Endothelial cell of umbilical vein (primary cell): Measurements from ENCODE around the gene SETD2. TPM values are rescaled to one million over a fixed set of nuclear protein-coding genes. Genes with fewer than 3 reads are reported as not detected.
A peak's percentile ranks its signal among the peaks of the same experiment; 100 is the strongest.

Experiments
- BruUV-seq: library from RNA; stranded (reverse); fragments of 400-500 nt; replicated peaks from 2 replicates; lab custom pipeline; 2021; lab: Mats Ljungman, UMichigan
- CTCF ChIA-PET: fragments of 300-600, 350-600 bp; sonication (Branson Sonifier 250); formaldehyde crosslinking; loops from one replicate; lab custom pipeline; 2021; ENCODE audit warnings: antibody characterized with exemption, inconsistent platforms; lab: Charles Lee
- POLR2A ChIA-PET: fragments of 300-600, 350-600 bp; sonication (Branson Sonifier 250); formaldehyde crosslinking; loops from one replicate; lab custom pipeline; 2021; ENCODE audit warnings: antibody characterized with exemption, inconsistent platforms; lab: Charles Lee
- DNase-seq: peaks from one replicate; pipeline ENCODE4 v3.0.0-alpha.2; 2011; ENCODE audit warnings: low read depth, low spot score
- FAIRE-seq: peaks from 2 replicates; lab custom pipeline; 2011; peaks lifted over from hg19 to GRCh38; lab: Jason Lieb, UNC
- H2AFZ ChIP-seq: 2 replicates; pipeline ENCODE4 v1.6.0; 2012; ENCODE audit warnings: low read depth, low read length, control low read depth, inconsistent platforms
- H3K27ac ChIP-seq: 2 replicates; pipeline ENCODE4 v1.5.1; 2011; ENCODE audit warnings: low read depth, mild to moderate bottlenecking, control low read depth, low read length, moderate library complexity; ENCODE audit not compliant: insufficient read depth
- H3K27me3 ChIP-seq, 2 experiments: 2 replicates each; pipeline versions ENCODE4 v1.6.0 to v1.6.1; 2011; ENCODE audit warnings: low read length in 2 of 2, mixed read lengths in 1 of 2; ENCODE audit not compliant: control insufficient read depth in 2 of 2, insufficient read depth in 2 of 2
- H3K36me3 ChIP-seq, 2 experiments: 2 replicates in 1 of 2; 3 replicates in 1 of 2; pipeline ENCODE4 v1.5.1; 2011; ENCODE audit warnings: low read length in 2 of 2, mild to moderate bottlenecking in 1 of 2, moderate library complexity in 1 of 2; ENCODE audit not compliant: control insufficient read depth in 2 of 2, insufficient read depth in 2 of 2; ENCODE audit errors: extremely low read depth in 1 of 2
- H3K4me1 ChIP-seq: 3 replicates; pipeline ENCODE4 v1.5.1; 2011; ENCODE audit warnings: mild to moderate bottlenecking, low read length; ENCODE audit not compliant: control insufficient read depth, insufficient read depth; ENCODE audit errors: extremely low read depth
- H3K4me2 ChIP-seq: 2 replicates; pipeline ENCODE4 v1.6.1; 2011; ENCODE audit warnings: low read length, control low read depth, mixed read lengths; ENCODE audit not compliant: insufficient read depth
- H3K4me3 ChIP-seq, 3 experiments: fragments of 200-600 bp in 1 of 3; sonication (generic), shearing (Covaris generic) in 1 of 3; replicated peaks in 1 of 3; 2 replicates each; pipeline ENCODE4 v1.5.1; 2011 to 2016; ENCODE audit warnings: control low read depth in 3 of 3, low read length in 3 of 3, mild to moderate bottlenecking in 2 of 3, inconsistent platforms in 1 of 3, low read depth in 1 of 3, moderate library complexity in 1 of 3; ENCODE audit not compliant: insufficient read depth in 1 of 3
- H3K79me2 ChIP-seq: 2 replicates; pipeline ENCODE4 v1.6.0; 2012; ENCODE audit warnings: low read length, inconsistent platforms; ENCODE audit not compliant: control insufficient read depth, insufficient read depth
- H3K9ac ChIP-seq: replicated peaks from 2 replicates; pipeline ENCODE3; 2011; ENCODE audit warnings: low read length, control low read depth; ENCODE audit not compliant: insufficient read depth; ENCODE audit errors: extremely low read depth
- H3K9me1 ChIP-seq: replicated peaks from 3 replicates; pipeline ENCODE4 v1.6.0; 2011; ENCODE audit warnings: mild to moderate bottlenecking, low read length; ENCODE audit not compliant: control insufficient read depth, insufficient read depth; ENCODE audit errors: extremely low read depth
- H3K9me3 ChIP-seq: replicated peaks from 2 replicates; pipeline ENCODE4 v1.5.1; 2012; ENCODE audit warnings: low read length, inconsistent platforms; ENCODE audit not compliant: control insufficient read depth, insufficient read depth
- H4K20me1 ChIP-seq: replicated peaks from 2 replicates; pipeline ENCODE3; 2011; ENCODE audit warnings: mild to moderate bottlenecking, low read length; ENCODE audit not compliant: control insufficient read depth, insufficient read depth; ENCODE audit errors: extremely low read depth
- EZH2 ChIP-seq: IDR thresholded peaks from 2 replicates; pipeline ENCODE4 v1.6.1; 2012; ENCODE audit warnings: borderline replicate concordance, low read depth, mild to moderate bottlenecking, moderate library complexity, low read length, inconsistent platforms; ENCODE audit not compliant: severe bottlenecking
- FOS ChIP-seq: IDR thresholded peaks from 2 replicates; pipeline ENCODE4 v1.6.1; 2011; ENCODE audit warnings: mild to moderate bottlenecking, low read length, moderate library complexity, borderline replicate concordance; ENCODE audit not compliant: insufficient read depth
- GATA2 ChIP-seq: IDR thresholded peaks from 2 replicates; pipeline ENCODE4 v1.7.0; 2011; ENCODE audit warnings: low read depth, mild to moderate bottlenecking, moderate library complexity, mixed read lengths, low read length; ENCODE audit not compliant: insufficient read length, insufficient read depth
- JUN ChIP-seq: IDR thresholded peaks from 2 replicates; pipeline ENCODE4 v1.6.1; 2011; ENCODE audit warnings: borderline replicate concordance, low read depth; ENCODE audit not compliant: insufficient read length, insufficient read depth
- MYC ChIP-seq: IDR thresholded peaks from one replicate; pipeline ENCODE4 v1.6.1; 2011; ENCODE audit warnings: mild to moderate bottlenecking, low read depth, low read length
- POLR2A ChIP-seq: IDR thresholded peaks from 2 replicates; pipeline ENCODE4 v1.6.1; 2012; ENCODE audit warnings: low read depth, mild to moderate bottlenecking, control low read depth, low read length
- POLR2AphosphoS5 ChIP-seq: IDR thresholded peaks from 2 replicates; pipeline ENCODE4 v1.6.1; 2012; ENCODE audit warnings: low read depth, mild to moderate bottlenecking, control low read depth, low read length, moderate library complexity; ENCODE audit not compliant: insufficient read depth
- dilution Hi-C: fragments of 300-500 bp; cut with MboI; formaldehyde crosslinking; loops from one replicate; pipeline ENCODE4 v1.15.0; 2019; ENCODE audit warnings: low sequenced_read_pairs; ENCODE audit not compliant: extremely low pct_ligation_motif_present
- intact Hi-C: fragments of 100-400 bp; cut with micrococcal nuclease; formaldehyde crosslinking; loops from one replicate; pipeline ENCODE4 v1.10.0; 2022
- polyA plus RNA-seq, 4 experiments: library from polyadenylated mRNA; depleted of rRNA in 3 of 4; stranded (reverse) in 3 of 4; unstranded in 1 of 4; fragments of >200 nt; gene quantifications; 2 replicates each; pipeline versions ENCODE4 v1.2.1 to v1.2.3, GENCODE V29; 2011 to 2012; ENCODE audit warnings: missing spikeins in 1 of 4
- total RNA-seq: library from RNA; stranded (reverse); gene quantifications from 2 replicates; pipeline ENCODE4 v1.2.3, GENCODE V29; 2021
- TF ChIP-seq, protein P1 (sequence below), 2 donors: IDR thresholded peaks; 1 replicate in 1 of 2; 2 replicates in 1 of 2; pipeline ENCODE4 v1.5.1; 2011; ENCODE audit warnings: low read length in 2 of 2, mild to moderate bottlenecking in 2 of 2, moderate library complexity in 2 of 2, control low read depth in 1 of 2, inconsistent platforms in 1 of 2, low read depth in 1 of 2; ENCODE audit not compliant: insufficient read depth in 1 of 2; ENCODE audit errors: extremely low read depth in 1 of 2
- TF ChIP-seq, protein P2 (sequence below): IDR thresholded peaks from 2 replicates; pipeline ENCODE4 v1.6.1; 2011; ENCODE audit not compliant: insufficient read depth, insufficient read length

SETD2 gene
- total and polyA plus RNA-seq, 2 donors (not counting 3 experiments of a cell fraction or from before 2014, with no cell fraction given) = 13.7 to 41.4 TPM

DNA sequence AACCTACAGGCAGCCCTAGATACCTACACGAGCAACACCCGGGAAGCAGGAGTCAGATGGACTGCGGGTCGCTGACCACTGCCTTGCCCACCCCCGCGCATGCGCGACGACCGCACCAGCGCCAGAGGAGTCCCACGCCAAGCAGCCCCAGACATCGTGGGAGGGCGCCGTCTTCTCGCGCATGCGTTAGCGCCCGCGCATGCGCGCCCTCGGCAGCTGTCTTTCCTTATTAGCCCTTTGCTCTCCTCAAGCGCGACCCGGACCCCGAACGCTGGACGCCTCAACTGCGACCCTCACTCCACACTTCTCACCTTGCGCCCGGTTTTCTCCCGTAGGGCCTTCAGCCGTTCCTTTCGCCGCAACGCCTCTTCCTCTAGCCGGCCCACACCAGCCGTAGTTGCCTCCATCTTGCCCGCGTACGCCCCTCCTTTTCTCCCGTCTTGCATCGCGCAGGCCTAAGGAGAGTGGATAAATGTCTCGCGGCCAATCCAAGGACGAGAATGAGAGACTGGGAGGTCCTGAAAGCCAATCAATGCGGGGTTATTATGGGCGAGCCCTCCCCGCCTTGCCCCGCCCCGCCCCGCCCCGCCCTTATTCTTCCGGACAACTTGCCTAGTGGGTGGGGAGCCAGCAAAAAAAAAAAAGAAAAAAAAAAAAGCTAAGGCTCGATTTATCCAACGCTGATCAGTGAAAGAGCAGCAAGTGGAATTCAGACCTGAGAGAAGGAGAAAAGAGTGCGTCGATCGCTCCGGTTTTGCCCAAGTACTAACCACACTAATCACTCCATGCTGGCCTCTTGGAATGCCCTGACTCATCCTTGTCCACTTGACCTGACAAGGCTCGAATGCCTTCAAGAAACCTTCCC is 187.4 kb downstream of the SETD2 start, which contains the start of gene CCDC12:
Gene CCDC12 (minus strand): TSS at position 420 of the 865 bp plus-strand sequence. CDS start 13 bp downstream, at position 407.
- peak; percentile 99 for DNase-seq
- Histone ChIP-seq H3K27me3 (no peaks in the 10 kb centered on the region), H3K4me3 (peak within 1 kb of the TSS; percentile 52 to 86 (median 79)), H3K4me1 (peaks cover 39% of the 10 kb centered on the region), H4K20me1 (no peaks in the 10 kb centered on the region), H3K79me2 (peaks cover 57% of the 10 kb centered on the region), H3K27ac (peak within 1 kb of the TSS; percentile 82), H3K9me3 (no peaks in the 10 kb centered on the region), H3K36me3 (no peaks in the 10 kb centered on the region), H3K9ac (peak within 1 kb of the TSS; percentile 97), H3K9me1 (no peaks in the 10 kb centered on the region), H2AFZ (peak within 1 kb of the TSS; percentile 67), H3K4me2 (peak within 1 kb of the TSS; percentile 27)
- POLR2A ChIA-PET = interaction anchor here (0.6 to 1.5 kb wide), 15 partner anchors 11 to 76 kb away, joined by 3 to 11 read pairs (median 4); no protein-coding TSS in a partner anchor
- no TSS peak for BruUV-seq
- dilution Hi-C loops = no loop called here
- FAIRE-seq = peak; percentile 99
- intact Hi-C loops = loop anchor here (1.0 to 2.0 kb wide), 3 partner anchors 16 to 50 kb away; no protein-coding TSS in a partner anchor
- no peak for TF ChIP-seq JUN
- TF ChIP-seq EZH2 = no peak
- peak; percentile 81 for TF ChIP-seq POLR2AphosphoS5
- peak; percentile 52 for TF ChIP-seq FOS
- peak; percentile 17 for TF ChIP-seq MYC
- no peak for TF ChIP-seq GATA2
- TF ChIP-seq, protein P1, sequence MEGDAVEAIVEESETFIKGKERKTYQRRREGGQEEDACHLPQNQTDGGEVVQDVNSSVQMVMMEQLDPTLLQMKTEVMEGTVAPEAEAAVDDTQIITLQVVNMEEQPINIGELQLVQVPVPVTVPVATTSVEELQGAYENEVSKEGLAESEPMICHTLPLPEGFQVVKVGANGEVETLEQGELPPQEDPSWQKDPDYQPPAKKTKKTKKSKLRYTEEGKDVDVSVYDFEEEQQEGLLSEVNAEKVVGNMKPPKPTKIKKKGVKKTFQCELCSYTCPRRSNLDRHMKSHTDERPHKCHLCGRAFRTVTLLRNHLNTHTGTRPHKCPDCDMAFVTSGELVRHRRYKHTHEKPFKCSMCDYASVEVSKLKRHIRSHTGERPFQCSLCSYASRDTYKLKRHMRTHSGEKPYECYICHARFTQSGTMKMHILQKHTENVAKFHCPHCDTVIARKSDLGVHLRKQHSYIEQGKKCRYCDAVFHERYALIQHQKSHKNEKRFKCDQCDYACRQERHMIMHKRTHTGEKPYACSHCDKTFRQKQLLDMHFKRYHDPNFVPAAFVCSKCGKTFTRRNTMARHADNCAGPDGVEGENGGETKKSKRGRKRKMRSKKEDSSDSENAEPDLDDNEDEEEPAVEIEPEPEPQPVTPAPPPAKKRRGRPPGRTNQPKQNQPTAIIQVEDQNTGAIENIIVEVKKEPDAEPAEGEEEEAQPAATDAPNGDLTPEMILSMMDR (IDR thresholded peaks at IDR 0.05; ENCODE audit: extremely low read depth in 1 of 2, insufficient read depth in 1 of 2, low read depth in 1 of 2, low read length in 2 of 2) = no peak
- peak; percentile 92 for TF ChIP-seq POLR2A
- TF ChIP-seq, protein P2, sequence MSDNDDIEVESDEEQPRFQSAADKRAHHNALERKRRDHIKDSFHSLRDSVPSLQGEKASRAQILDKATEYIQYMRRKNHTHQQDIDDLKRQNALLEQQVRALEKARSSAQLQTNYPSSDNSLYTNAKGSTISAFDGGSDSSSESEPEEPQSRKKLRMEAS = peak; percentile 15
- CTCF ChIA-PET = interaction anchor here (0.7 to 4.5 kb wide), 12 partner anchors 17 to 347 kb away, joined by 3 to 30 read pairs (median 4); no protein-coding TSS in a partner anchor
